Stimulated activated CD4-positive, alpha-beta T cell treated with anti-CD3 and anti-CD28 coated beads, Interleukin-4, amount 100 ng/mL, for 48 hours (primary cell): ENCODE results near the gene ANAPC5.
A peak's percentile ranks its signal among the peaks of the same experiment; 100 is the strongest.

Experiments used
- DNase-seq, 2 donors: peaks; one replicate each; pipeline ENCODE4 v3.0.0-alpha.2; 2020; ENCODE audit warnings: low read depth in 2 of 2

Gene ANAPC5

DNA sequence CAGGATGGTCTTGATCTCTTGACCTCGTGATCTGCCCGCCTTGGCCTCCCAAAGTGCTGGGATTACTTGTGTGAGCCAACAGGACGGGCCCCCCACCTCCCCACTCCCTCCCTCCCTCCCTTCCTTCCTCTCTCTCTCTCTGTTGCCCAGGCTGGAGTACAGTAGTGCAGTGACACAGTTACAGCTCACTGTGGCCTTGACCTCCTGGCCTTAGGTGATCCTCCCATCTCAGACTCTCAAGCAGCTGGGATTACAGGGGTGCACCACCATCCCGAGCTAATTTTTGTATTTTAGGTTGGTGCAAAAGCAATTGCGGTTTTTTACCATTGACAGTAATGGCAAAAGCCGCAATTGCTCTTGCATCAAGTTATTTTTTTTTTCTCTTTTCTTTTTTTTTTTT, 19.2 kb upstream of the ANAPC5 start:
- DNase-seq = no peak

DNA sequence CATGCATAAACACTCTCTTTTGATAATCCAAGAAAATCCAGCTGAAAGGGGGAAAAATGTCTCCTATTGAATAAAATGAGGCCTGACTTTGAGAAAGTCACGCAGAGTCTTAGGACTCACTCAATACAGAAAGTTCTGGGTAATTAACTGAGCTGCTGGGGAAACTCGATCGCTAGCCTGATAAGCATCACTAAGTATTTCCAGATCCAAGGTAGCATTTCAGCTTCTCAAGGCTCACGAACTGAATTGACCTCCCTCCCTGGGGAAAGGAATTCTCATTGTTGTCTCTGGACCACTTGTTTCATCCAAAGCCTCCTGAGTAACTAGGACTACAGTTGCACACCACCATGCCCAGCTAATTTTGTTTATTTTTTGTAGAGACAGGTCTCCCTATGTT, 13.8 kb upstream of the ANAPC5 start:
- no peak for DNase-seq

DNA sequence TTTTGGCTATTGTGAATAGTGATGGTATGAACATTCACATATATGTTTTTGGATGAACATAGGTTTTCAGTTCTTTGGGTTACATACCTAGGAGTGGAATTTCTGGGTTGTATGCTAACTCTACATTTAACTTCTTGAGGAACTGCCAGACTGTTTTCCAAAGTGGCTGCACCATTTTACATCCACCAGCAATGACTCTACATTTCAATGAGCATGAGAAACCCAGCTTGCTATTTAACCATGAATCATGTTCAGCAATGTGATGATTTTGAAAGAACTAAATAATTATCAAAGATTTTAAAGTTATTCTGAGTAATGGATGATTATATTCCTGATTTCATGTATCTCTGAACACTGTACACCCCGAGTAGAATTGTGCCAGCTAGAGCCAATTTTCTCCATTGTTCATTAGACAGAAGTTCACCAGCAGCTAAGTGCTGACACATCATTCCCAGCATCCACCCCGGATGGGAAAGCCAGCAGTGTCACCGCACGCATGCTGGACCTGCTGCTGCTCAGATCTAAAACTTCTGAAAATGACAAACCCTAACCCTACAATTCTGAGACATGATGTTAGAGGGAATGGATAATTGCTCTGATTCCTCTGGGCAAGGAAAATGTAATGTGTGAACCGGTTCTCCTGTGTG, 13.3 kb upstream of the ANAPC5 start:
- no peak for DNase-seq

DNA sequence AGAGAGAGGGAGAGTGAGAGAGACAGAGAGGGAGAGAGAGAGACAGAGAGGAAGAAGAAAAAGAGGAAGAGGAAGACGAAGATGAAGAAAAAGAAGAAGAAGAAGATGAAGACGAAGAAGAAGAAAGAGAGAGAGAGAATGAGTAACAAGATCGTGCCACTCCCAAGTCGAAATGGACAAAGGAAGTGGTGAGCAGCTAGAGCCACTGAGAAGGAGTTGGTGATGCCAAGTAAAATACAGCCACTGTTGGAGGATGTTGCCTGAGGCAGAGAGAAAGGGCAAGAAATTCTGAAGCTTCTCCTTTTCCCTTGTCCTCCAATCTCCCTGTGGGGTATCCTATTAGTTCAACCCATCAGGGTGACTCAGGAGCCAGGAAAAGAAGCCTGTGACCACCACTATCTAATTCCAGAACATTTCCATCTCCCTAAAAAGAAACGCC, 12.5 kb upstream of the ANAPC5 start:
- no peak for DNase-seq

DNA sequence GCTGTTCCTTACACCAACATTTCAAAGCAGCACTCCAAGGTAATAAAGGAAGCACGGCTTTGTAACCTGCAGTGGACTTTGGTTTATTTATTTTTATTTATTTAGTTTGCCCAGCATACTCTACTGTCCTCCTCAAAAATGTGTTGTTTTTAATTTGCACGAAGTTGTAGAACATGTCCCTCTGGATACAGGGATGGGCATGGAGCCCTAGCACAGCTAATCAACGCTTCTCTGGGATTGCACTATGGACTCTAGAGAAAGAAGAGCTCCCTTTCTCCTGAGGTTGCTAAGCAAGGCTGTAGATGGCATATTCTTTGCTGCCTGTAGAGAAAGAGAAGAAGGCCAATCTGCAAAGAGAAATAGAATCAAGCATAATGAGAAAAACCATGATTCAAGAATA, 5.9 kb upstream of the ANAPC5 start:
- DNase-seq = no peak

DNA sequence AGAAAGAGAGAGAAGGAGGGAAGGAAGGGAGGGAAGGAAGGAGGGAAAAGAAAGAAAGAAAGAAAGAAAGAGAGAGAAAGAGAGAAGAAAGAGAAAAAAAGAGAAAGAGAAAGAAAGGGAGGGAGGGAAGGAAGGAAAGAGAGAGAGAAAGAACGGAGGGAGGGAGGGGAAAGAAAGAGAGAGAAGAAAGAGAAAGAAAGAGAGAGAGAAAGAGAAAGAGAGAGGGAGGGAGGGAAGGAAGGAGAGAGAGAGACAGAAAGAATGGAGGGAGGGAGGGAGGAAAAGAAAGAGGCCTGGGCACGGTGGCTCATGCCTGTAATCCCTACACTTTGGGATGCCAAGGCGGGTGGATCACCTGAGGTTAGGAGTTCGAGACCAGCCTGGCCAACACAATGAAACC, 5.1 kb upstream of the ANAPC5 start:
- no peak for DNase-seq

DNA sequence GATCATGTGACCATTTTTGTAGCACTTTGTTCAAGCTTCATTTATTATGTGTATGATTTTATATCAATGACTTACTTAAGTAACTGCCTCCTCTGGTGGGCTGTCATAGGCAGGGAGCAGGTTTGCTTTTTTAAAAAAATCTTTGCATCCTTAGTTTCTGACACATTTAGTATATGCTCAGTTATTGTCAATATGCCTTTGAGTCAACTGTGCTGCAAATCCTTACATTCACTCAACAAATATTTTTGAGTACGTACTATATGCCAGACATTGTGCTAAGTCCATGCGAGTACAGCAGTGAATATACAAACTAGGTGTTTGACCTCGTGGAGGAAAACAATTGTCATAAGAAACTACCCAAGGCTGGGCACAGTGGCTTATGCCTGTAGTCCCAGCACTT, 4.4 kb upstream of the ANAPC5 start:
- no peak for DNase-seq

DNA sequence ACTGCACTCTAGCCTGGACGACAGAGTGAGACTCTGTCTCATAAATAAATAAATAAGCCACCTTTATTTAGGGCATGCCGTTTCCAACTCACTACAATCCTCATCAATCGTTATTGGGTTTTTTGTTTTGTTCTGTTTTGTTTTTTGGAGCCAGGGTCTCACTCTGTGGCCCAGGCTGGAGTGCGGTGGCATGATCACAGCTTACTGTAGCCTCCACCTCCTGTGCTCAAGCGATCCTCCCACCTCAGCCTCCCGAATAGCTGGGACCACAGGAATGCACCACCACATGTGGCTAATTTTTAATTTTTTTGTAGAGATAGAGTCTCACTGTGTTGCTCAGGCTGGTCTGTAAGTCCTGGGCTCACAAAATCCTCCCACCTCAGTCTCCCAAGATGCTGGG, 3.6 kb upstream of the ANAPC5 start:
- no peak for DNase-seq

DNA sequence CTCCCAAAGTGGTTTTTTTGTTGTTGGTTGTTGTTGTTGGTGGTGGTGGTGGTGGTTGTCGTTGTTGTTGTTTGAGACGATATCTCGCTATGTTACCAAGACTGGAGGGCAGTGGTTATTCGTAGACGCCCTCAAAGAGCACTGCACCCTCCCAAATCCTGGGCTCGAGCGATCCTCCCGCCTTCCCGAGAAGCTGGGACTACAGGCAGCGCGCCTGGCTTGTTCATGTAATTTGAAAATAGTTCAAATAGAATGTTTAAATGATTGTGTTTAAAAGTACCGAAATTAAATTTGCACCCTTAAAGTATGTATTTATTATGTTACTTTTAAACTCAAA, 439 bp upstream of the ANAPC5 start:
- no peak for DNase-seq

DNA sequence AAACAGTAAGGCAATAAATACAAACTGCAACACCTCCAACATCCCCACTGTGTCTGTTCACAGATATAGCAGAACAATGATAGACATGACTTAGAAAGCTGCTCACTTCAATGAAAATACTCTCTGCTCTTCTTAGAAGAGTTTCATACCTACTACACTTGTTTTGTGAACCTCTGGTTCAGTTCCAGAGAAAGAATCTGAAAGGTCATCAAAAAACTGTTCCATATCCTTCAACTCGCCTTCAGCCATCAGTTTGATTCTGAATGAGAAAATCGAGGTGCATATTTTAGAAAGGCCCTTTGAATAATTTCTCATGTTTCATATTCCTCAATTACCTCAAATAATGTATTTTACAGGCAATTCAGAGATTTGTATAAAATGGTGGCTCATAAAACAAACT, 5.5 kb downstream of the ANAPC5 start:
- DNase-seq = no peak

DNA sequence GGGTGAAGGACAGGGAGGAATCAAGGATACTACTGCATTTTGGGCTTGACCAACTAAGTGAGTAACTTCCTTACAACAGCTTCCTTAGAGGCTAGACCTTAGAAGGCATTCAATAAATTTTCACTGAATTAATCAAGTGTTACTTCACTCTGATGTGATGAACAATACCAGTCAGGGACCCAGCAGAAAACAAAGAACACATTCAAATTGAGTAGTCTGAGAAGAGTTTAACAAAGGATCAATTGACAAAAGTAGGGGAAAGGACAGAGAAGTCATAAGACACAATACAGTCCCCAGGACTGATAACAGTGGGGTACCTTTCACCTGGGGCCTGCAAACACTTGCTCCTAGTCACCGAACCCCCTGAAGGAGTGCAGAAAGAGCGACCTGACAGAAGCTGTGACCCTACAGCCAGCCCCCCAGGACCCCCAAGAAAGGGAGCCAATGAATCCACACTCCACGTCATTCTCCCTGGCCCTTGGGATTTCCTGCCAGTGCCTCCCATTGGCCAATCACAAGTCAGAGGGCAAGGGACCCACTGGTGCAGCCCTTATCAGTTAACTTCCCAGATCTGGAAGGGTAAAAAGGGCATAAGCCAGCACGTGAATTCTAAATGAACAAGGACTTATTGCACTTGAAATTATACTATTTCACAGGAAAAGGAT, 6.9 kb downstream of the ANAPC5 start:
- DNase-seq = no peak

DNA sequence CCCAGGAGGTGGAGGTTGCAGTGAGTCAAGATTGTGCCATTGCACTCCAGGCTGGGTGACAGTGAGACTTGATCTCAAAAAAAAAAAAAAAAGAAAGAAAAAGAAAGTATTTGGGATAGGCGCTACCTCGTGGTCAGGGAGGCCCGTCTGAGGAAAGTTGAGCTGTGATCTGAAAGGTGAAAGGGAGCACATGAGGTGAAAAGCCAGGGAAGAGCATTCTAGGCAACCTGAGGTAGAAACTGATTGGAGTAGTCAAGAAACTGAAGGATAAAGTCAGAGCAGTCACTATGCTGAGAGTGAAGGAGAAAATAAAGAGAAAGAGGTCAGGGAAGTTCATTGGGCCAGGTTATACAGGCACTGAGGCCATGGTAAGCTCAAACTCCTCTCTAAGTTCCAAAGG, 7.7 kb downstream of the ANAPC5 start:
- DNase-seq = no peak

DNA sequence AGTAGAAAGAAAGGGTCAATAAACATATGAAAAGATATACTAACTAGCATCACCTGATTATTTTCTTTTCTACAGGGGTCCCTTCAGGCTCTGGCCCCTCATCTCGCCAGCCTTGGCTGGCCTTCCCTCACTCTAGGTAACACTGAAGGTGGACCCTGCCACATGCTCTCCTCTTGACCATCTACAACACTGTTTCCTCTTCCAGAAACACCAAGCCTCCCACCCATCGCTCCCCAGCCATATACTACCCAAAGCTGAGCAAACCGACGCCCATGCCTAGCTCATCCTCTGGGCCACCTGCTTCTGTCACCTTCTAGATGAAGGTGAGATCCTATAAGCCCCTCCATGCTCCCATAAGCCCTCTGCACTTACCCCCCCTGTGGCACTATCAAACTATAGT, 14.8 kb downstream of the ANAPC5 start:
- DNase-seq = no peak

DNA sequence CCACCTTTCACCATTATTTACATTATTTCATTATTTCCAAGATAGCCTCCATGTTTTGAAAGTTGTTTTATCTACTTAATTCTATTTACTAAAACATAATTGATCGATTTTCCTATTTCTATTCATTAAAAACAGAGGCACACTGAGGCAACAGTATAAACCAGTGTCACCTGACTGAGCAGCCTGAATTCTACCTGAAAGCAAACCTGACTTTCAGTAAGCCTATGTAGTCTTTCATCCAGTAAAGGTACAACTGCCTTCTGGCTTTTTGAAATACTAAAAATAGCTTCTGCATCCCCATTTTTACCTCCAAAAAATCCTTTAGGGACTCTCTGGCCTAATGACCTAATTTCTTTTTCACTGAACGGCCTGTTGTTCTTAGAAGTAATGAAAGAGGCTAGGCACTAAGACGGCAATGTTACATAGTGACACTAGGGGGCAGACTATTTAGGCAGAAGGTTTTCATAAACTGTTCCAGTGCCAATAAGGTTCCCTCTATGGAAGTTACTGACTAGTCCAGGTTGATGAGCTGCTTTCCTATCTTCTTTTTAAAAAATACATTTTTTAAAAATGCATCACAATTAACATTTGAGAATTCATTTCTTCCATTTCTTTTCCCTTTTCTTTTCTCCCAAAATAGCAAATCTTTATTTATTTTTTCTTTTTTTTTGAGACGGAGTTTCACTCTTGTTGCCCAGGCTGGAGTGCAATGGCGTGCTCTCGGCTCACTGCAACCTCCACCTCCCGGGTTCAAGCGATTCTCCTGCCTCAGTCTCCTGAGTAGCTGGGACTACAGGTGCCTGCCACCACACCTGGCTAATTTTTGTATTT, 17.5 kb downstream of the ANAPC5 start:
- peak in 1 of 2 donors; percentile 5 for DNase-seq

DNA sequence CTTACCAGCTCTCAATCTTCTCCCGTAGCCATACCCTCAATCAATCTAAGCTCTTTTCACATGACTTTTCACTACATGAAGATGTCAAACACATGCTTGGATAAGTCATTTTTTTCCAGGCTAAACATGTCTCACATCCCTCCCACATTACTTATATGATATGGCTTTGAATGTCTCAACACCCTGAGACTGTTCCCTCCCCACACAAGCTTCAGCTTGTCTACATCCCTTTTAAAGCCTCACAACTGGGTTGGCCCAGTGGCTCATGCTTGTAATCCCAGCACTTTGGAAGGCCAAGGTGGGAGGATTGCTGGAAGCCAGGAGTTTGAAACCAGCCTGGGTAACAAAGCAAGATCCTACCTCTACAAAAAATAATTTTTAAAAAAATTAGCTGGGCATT, 18.5 kb downstream of the ANAPC5 start:
- DNase-seq = no peak

DNA sequence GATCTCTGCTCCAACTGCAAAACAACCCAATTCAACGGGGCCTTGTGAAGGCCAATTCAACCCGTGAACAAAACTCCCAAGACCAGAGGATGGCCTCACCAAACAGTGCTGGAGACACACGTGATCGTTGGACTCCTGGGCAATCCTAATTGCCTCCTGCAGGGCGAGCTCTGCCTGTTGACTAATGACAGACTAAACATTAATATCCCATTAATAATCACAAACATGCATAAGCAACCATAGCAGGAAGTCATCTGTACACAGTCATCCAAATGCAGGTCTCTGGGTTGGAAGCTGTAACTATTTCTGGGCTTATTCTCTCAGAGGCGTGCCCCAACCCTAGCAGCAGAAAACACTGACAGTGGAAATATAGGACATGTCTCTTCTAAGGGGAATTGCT, 21.0 kb downstream of the ANAPC5 start:
- no peak for DNase-seq

DNA sequence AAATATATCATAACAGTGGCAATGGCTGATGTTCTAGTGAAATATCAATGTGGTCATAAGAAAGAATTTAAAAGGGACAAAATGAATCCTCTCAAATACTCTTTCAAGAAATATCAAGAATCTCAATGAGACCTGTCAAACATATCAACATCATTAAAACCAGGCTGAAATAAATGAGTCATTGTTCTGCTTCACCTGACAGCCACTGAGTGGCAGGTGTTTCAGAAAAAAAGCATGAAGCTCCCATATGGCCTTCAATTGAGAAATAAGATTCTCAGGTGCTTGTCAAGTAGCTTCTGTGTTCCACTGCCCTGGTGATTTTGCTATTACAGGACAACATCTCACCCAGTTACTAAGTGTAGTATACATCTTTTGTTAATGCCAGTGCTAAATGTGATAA, 21.5 kb downstream of the ANAPC5 start:
- no peak for DNase-seq

DNA sequence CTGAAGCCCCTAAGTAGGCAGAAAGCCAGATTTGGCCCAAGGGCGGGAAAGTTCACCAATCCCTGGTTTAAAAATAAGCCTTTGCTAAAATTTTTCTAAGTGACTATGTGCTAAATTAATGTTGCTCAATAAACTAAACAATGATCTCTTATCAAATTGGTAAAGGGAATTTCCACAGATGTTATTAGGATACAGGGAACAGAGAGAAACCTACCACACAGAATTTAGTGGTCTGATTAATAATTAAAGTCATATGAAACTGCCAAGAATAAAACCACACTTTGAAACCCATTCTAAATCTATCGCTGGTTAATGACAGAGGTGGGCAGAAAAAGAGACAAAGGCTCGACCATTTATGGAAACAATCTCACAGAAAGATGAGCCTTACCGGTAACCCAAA, 22.0 kb downstream of the ANAPC5 start:
- DNase-seq = no peak

DNA sequence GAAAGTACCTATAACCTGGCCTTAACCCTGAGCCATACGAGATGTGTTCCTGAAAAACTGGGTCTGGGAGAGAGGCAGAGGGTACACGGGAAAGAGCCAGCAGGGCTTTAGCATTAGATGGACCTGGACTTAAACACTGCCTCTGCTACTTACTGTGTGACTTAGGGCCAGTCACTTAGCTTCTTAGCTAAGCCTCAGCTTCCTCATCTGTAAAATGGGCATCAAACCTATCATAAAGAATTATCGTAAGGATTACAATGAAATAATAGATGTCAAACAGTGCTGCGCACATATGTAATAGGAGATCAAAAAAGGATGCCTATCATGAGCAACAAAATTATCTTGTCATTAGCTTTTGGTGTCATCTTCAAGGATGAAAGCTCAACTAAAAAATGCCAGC, 23.6 kb downstream of the ANAPC5 start:
- DNase-seq = no peak

DNA sequence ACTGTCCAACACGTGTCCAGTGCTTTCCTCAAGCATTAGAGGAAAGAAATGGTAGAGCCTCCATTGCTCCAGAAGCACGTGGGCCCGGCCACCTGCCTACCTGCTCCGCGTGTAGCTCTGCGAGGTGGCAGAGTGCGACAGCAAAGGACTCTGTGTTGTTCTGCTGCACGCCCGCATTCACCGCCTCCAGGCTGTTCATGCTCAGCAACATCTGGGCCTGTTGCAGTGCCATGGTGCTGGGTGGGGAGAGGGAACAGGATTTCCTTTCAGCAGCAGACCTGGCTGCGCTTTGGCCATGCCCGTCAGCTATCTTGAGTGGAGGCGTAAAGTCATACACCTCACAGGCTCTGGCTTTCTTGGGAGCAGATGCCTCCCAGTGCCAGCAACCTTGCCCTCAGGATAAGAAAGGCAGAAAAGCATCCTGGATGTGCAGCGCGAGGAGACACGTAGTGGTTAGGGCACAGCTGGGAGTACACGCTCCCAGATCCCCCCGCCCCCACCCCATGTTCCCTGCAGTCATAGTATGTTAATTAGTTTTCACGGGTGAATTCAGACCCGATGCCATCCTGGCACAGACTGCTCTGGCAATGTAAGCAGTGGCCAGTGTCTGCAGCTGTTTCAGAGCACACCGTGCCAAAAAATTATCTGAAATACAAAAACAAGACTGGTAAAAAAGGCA, 25.1 kb downstream of the ANAPC5 start:
- DNase-seq = no peak

DNA sequence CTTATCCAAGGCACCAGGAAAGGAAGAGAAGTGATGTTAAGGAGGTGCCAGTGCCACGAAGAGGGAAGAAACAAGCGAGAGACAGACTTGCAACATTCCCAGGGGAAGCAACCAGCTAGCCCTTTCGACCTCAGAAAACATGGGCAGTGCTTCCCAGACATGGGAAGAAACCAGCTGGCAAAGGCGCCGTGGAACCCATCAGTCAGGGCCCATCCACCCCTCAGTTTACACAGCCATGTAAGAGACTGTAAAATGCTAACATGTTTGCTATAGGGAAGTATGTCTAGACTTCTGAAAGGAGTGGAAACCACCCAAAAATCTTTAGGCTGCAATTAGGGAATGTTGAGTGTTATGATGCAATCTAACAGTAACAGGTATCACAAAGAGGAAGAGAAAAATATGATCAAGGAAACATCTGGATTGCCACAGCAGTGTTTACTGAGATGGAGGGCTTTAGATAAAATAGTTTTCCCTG, 26.3 kb downstream of the ANAPC5 start:
- no peak for DNase-seq

DNA sequence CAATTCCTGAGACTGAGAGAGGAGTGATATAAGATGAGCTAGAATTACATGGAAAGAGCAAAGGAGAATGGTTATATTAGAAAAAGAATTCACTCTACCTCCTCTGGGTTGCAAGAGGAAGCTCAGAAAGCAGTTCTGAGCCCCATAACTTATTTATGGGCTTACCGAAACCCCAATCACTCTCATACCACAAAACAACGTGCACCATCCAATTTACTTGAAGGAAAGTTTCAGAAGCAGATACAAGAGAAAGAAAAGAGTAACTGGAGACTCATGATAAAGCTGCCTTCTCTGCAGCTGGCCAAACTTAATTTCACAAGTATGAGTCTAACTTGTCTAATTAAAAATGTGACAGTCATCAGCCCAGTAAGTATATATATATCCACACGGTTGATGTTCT, 28.3 kb downstream of the ANAPC5 start:
- no peak for DNase-seq

DNA sequence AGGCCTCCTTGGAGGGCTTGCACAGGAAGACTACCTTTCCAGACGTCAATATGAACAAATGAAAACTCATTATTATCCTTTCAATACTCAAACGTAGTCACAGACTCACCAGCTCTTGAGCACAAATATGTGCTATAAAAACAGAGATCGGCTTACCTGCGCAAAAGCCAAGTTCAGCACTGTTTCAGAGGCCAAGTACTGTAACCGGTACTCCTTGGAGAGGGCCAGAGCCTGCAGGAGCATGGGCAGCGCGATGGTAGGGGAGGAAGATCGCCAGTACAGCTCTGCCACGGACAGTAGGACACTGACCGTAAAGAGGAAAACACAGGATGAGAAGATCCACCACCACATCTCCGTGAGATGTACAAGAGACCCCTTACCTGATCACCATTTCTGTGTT, 34.1 kb downstream of the ANAPC5 start:
- DNase-seq = no peak
